ENCODE measurements around the gene NT5C2. TPM values are rescaled to one million over a fixed set of nuclear protein-coding genes. Genes with fewer than 3 reads are reported as not detected.
A peak's percentile ranks its signal among the peaks of the same experiment; 100 is the strongest.
"Not testable (repeated sequence)": the region's sequence is repeated elsewhere in the genome, so short reads cannot be mapped to it uniquely, and the experiment has no call there.

Gene NT5C2
- total RNA-seq, 1 donor from 2014 or later, result 158 TPM

GRCh38 chr10:103149991-103150622 lies 43.0 kb downstream of the NT5C2 start:
- H3K27me3 ChIP-seq (ENCODE audit: control insufficient read depth in 3 of 3, insufficient read depth in 3 of 3, low read length in 3 of 3), result no peaks in the 10 kb centered on the region

GRCh38 chr10:103147645-103148044 lies 45.4 kb downstream of the NT5C2 start:
- Histone ChIP-seq H3K36me3 (ENCODE audit: control insufficient read depth in 3 of 3, insufficient read depth in 3 of 3, low read length in 3 of 3) (no peaks in the 10 kb centered on the region), H3K27me3 (ENCODE audit: control insufficient read depth in 3 of 3, insufficient read depth in 3 of 3, low read length in 3 of 3) (no peaks in the 10 kb centered on the region), H3K27ac (ENCODE audit: low read depth, low read length) (peak overlapping the region; percentile 87), H3K4me3 (ENCODE audit: low read length in 3 of 3) (no peak overlapping the region), H3K9me3 (ENCODE audit: control insufficient read depth in 3 of 3, low read length in 3 of 3) (no peaks in the 10 kb centered on the region), H3K4me1 (ENCODE audit: control insufficient read depth in 3 of 3, insufficient read depth in 3 of 3, low read length in 3 of 3) (peaks cover 5 to 19% (median 9%) of the 10 kb centered on the region in 3 donors), H3K9ac (ENCODE audit: low read depth in 1 of 3, low read length in 3 of 3) (peak overlapping the region in 1 of 3 donors; percentile 43)

More at GRCh38 chr10:103149991-103150622, 43.0 kb downstream of the NT5C2 start:
- H3K4me3 ChIP-seq (ENCODE audit: low read length in 3 of 3), result no peak overlapping the region
- H3K27ac ChIP-seq (ENCODE audit: low read depth, low read length), result peak overlapping the region; percentile 87
- H3K36me3 ChIP-seq (ENCODE audit: control insufficient read depth in 3 of 3, insufficient read depth in 3 of 3, low read length in 3 of 3), result no peaks in the 10 kb centered on the region
- H3K9me3 ChIP-seq (ENCODE audit: control insufficient read depth in 3 of 3, low read length in 3 of 3), result no peaks in the 10 kb centered on the region
- peaks cover 12 to 31% (median 24%) of the 10 kb centered on the region in 3 donors for H3K4me1 ChIP-seq (ENCODE audit: control insufficient read depth in 3 of 3, insufficient read depth in 3 of 3, low read length in 3 of 3)
- H3K9ac ChIP-seq (ENCODE audit: low read depth in 1 of 3, low read length in 3 of 3), result no peak overlapping the region

- peak overlapping the region; percentile 62 to 75 (median 66) for H3K4me3 ChIP-seq (ENCODE audit: low read length in 3 of 3)
Measured at GRCh38 chr10:103145860-103146466, 47.1 kb downstream of the NT5C2 start.

GRCh38 chr10:103145046-103145445 lies 48.0 kb downstream of the NT5C2 start:
- H3K4me3 ChIP-seq (ENCODE audit: low read length in 3 of 3), result peak overlapping the region; percentile 62 to 75 (median 66)
- H3K27me3 ChIP-seq (ENCODE audit: control insufficient read depth in 3 of 3, insufficient read depth in 3 of 3, low read length in 3 of 3), result no peaks in the 10 kb centered on the region
- H3K4me1 ChIP-seq (ENCODE audit: control insufficient read depth in 3 of 3, insufficient read depth in 3 of 3, low read length in 3 of 3), result peaks cover 3 to 26% (median 23%) of the 10 kb centered on the region in 3 donors
- H3K27ac ChIP-seq (ENCODE audit: low read depth, low read length), result peak overlapping the region; percentile 87
- peak overlapping the region; percentile 79 to 83 (median 80) for H3K9ac ChIP-seq (ENCODE audit: low read depth in 1 of 3, low read length in 3 of 3)
- no peaks in the 10 kb centered on the region for H3K9me3 ChIP-seq (ENCODE audit: control insufficient read depth in 3 of 3, low read length in 3 of 3)
- H3K36me3 ChIP-seq (ENCODE audit: control insufficient read depth in 3 of 3, insufficient read depth in 3 of 3, low read length in 3 of 3), result peaks cover 0 to 4% (median 0%) of the 10 kb centered on the region in 3 donors

More at GRCh38 chr10:103145860-103146466, 47.1 kb downstream of the NT5C2 start:
- Histone ChIP-seq H3K9ac (ENCODE audit: low read depth in 1 of 3, low read length in 3 of 3) (peak overlapping the region; percentile 79 to 83 (median 80)), H3K27me3 (ENCODE audit: control insufficient read depth in 3 of 3, insufficient read depth in 3 of 3, low read length in 3 of 3) (no peaks in the 10 kb centered on the region), H3K4me1 (ENCODE audit: control insufficient read depth in 3 of 3, insufficient read depth in 3 of 3, low read length in 3 of 3) (peaks cover 5 to 23% (median 18%) of the 10 kb centered on the region in 3 donors), H3K27ac (ENCODE audit: low read depth, low read length) (peak overlapping the region; percentile 87), H3K9me3 (ENCODE audit: control insufficient read depth in 3 of 3, low read length in 3 of 3) (no peaks in the 10 kb centered on the region), H3K36me3 (ENCODE audit: control insufficient read depth in 3 of 3, insufficient read depth in 3 of 3, low read length in 3 of 3) (peaks cover 0 to 1% (median 0%) of the 10 kb centered on the region in 3 donors)

- H3K36me3 ChIP-seq (ENCODE audit: control insufficient read depth in 3 of 3, insufficient read depth in 3 of 3, low read length in 3 of 3), result peaks cover 0 to 4% (median 0%) of the 10 kb centered on the region in 3 donors
- peak overlapping the region; percentile 62 to 75 (median 66) for H3K4me3 ChIP-seq (ENCODE audit: low read length in 3 of 3)
- peaks cover 3 to 30% (median 23%) of the 10 kb centered on the region in 3 donors for H3K4me1 ChIP-seq (ENCODE audit: control insufficient read depth in 3 of 3, insufficient read depth in 3 of 3, low read length in 3 of 3)
- no peaks in the 10 kb centered on the region for H3K27me3 ChIP-seq (ENCODE audit: control insufficient read depth in 3 of 3, insufficient read depth in 3 of 3, low read length in 3 of 3)
- peak overlapping the region; percentile 79 to 83 (median 80) for H3K9ac ChIP-seq (ENCODE audit: low read depth in 1 of 3, low read length in 3 of 3)
- peak overlapping the region; percentile 87 for H3K27ac ChIP-seq (ENCODE audit: low read depth, low read length)
- no peaks in the 10 kb centered on the region for H3K9me3 ChIP-seq (ENCODE audit: control insufficient read depth in 3 of 3, low read length in 3 of 3)
Measured at GRCh38 chr10:103144041-103144440, 49.0 kb downstream of the NT5C2 start.

GRCh38 chr10:103143641-103144040 lies 49.4 kb downstream of the NT5C2 start:
- peak overlapping the region; percentile 87 for H3K27ac ChIP-seq (ENCODE audit: low read depth, low read length)

GRCh38 chr10:103141950-103142349 lies 51.1 kb downstream of the NT5C2 start:
- Histone ChIP-seq H3K4me1 (ENCODE audit: control insufficient read depth in 3 of 3, insufficient read depth in 3 of 3, low read length in 3 of 3) (peaks cover 3 to 35% (median 19%) of the 10 kb centered on the region in 3 donors), H3K4me3 (ENCODE audit: low read length in 3 of 3) (no peak overlapping the region), H3K27ac (ENCODE audit: low read depth, low read length) (peak overlapping the region; percentile 10), H3K9ac (ENCODE audit: low read depth in 1 of 3, low read length in 3 of 3) (peak overlapping the region in 1 of 3 donors; percentile 20), H3K27me3 (ENCODE audit: control insufficient read depth in 3 of 3, insufficient read depth in 3 of 3, low read length in 3 of 3) (no peaks in the 10 kb centered on the region), H3K36me3 (ENCODE audit: control insufficient read depth in 3 of 3, insufficient read depth in 3 of 3, low read length in 3 of 3) (peaks cover 7 to 18% (median 16%) of the 10 kb centered on the region in 3 donors), H3K9me3 (ENCODE audit: control insufficient read depth in 3 of 3, low read length in 3 of 3) (no peaks in the 10 kb centered on the region)

More at GRCh38 chr10:103143641-103144040, 49.4 kb downstream of the NT5C2 start:
- H3K27me3 ChIP-seq (ENCODE audit: control insufficient read depth in 3 of 3, insufficient read depth in 3 of 3, low read length in 3 of 3); H3K36me3 ChIP-seq (ENCODE audit: control insufficient read depth in 3 of 3, insufficient read depth in 3 of 3, low read length in 3 of 3); H3K9me3 ChIP-seq (ENCODE audit: control insufficient read depth in 3 of 3, low read length in 3 of 3): not testable (repeated sequence)
- Histone ChIP-seq H3K4me1 (ENCODE audit: control insufficient read depth in 3 of 3, insufficient read depth in 3 of 3, low read length in 3 of 3) (peaks cover 3 to 30% (median 23%) of the 10 kb centered on the region in 3 donors), H3K9ac (ENCODE audit: low read depth in 1 of 3, low read length in 3 of 3) (peak overlapping the region; percentile 79 to 83 (median 80)), H3K4me3 (ENCODE audit: low read length in 3 of 3) (peak overlapping the region; percentile 62 to 75 (median 66))

GRCh38 chr10:103140469-103140868 lies 52.6 kb downstream of the NT5C2 start:
- no peak overlapping the region for H3K4me3 ChIP-seq (ENCODE audit: low read length in 3 of 3)
- H3K27me3 ChIP-seq (ENCODE audit: control insufficient read depth in 3 of 3, insufficient read depth in 3 of 3, low read length in 3 of 3), result no peaks in the 10 kb centered on the region
- no peak overlapping the region for H3K27ac ChIP-seq (ENCODE audit: low read depth, low read length)
- H3K36me3 ChIP-seq (ENCODE audit: control insufficient read depth in 3 of 3, insufficient read depth in 3 of 3, low read length in 3 of 3), result peaks cover 7 to 25% (median 16%) of the 10 kb centered on the region in 3 donors
- no peak overlapping the region for H3K9ac ChIP-seq (ENCODE audit: low read depth in 1 of 3, low read length in 3 of 3)
- H3K9me3 ChIP-seq (ENCODE audit: control insufficient read depth in 3 of 3, low read length in 3 of 3), result no peaks in the 10 kb centered on the region
- peaks cover 0 to 30% (median 10%) of the 10 kb centered on the region in 3 donors for H3K4me1 ChIP-seq (ENCODE audit: control insufficient read depth in 3 of 3, insufficient read depth in 3 of 3, low read length in 3 of 3)

GRCh38 chr10:103139803-103140202 lies 53.3 kb downstream of the NT5C2 start:
- Histone ChIP-seq H3K27ac (ENCODE audit: low read depth, low read length) (no peak overlapping the region), H3K9ac (ENCODE audit: low read depth in 1 of 3, low read length in 3 of 3) (no peak overlapping the region)

GRCh38 chr10:103135168-103135567 lies 57.9 kb downstream of the NT5C2 start:
- not testable (repeated sequence) for H3K9me3 ChIP-seq (ENCODE audit: control insufficient read depth in 3 of 3, low read length in 3 of 3); H3K27me3 ChIP-seq (ENCODE audit: control insufficient read depth in 3 of 3, insufficient read depth in 3 of 3, low read length in 3 of 3); H3K27ac ChIP-seq (ENCODE audit: low read depth, low read length); H3K9ac ChIP-seq (ENCODE audit: low read depth in 1 of 3, low read length in 3 of 3); H3K4me3 ChIP-seq (ENCODE audit: low read length in 3 of 3)
- Histone ChIP-seq H3K4me1 (ENCODE audit: control insufficient read depth in 3 of 3, insufficient read depth in 3 of 3, low read length in 3 of 3) (peaks cover 0 to 23% (median 8%) of the 10 kb centered on the region in 3 donors), H3K36me3 (ENCODE audit: control insufficient read depth in 3 of 3, insufficient read depth in 3 of 3, low read length in 3 of 3) (peaks cover 10 to 28% (median 20%) of the 10 kb centered on the region in 3 donors)

More at GRCh38 chr10:103139803-103140202, 53.3 kb downstream of the NT5C2 start:
- Histone ChIP-seq H3K27me3 (ENCODE audit: control insufficient read depth in 3 of 3, insufficient read depth in 3 of 3, low read length in 3 of 3) (no peaks in the 10 kb centered on the region), H3K9me3 (ENCODE audit: control insufficient read depth in 3 of 3, low read length in 3 of 3) (no peaks in the 10 kb centered on the region), H3K4me3 (ENCODE audit: low read length in 3 of 3) (peak overlapping the region in 1 of 3 donors; percentile 17), H3K4me1 (ENCODE audit: control insufficient read depth in 3 of 3, insufficient read depth in 3 of 3, low read length in 3 of 3) (peaks cover 0 to 34% (median 10%) of the 10 kb centered on the region in 3 donors), H3K36me3 (ENCODE audit: control insufficient read depth in 3 of 3, insufficient read depth in 3 of 3, low read length in 3 of 3) (peaks cover 7 to 25% (median 19%) of the 10 kb centered on the region in 3 donors)

Measured in skeletal muscle tissue (tissue), 4 donors.